ENCODE results near the gene ABCD1. TPM values are rescaled to one million over a fixed set of nuclear protein-coding genes. Genes with fewer than 3 reads are reported as not detected.
A peak's percentile ranks its signal among the peaks of the same experiment; 100 is the strongest.
"Not testable (repeated sequence)": the region's sequence is repeated elsewhere in the genome, so short reads cannot be mapped to it uniquely, and the experiment has no call there.

ABCD1 gene
- total RNA-seq, 1 donor from 2014 or later: 6.6 TPM

DNA sequence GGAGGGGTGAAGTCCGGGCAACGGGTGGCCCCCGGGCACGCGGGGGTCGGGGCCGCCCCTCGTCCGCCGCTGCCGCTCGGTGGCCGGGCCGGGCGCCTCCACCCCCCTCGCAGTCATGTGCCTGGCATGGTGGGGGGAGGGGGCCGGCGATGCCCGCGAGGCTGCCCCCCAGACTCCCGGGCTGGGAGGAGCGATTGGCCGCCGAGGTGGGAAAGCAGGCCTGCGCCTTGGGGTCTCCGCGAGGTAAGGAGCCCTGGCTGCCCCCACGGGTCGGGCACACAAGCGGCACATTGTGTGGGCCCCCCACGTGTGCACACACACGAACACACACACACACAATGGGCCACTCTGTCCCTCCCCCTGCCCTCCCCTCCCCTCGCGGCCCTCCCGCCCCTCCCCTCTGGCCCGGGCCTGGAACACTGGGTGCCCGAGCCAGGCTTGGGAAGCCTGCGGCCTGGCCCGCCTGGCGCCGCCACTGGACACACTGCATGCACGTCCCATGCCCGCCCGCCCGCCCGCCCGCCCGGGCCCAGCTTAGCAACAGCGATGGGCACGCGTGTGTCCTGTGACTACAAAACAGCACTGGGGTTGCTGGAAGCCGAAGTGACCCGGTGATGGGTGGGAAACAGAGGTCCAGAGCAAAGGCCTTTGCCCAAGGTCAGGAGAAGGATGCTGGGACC is 35.6 kb upstream of the ABCD1 start:
- TF ChIP-seq, protein P1, sequence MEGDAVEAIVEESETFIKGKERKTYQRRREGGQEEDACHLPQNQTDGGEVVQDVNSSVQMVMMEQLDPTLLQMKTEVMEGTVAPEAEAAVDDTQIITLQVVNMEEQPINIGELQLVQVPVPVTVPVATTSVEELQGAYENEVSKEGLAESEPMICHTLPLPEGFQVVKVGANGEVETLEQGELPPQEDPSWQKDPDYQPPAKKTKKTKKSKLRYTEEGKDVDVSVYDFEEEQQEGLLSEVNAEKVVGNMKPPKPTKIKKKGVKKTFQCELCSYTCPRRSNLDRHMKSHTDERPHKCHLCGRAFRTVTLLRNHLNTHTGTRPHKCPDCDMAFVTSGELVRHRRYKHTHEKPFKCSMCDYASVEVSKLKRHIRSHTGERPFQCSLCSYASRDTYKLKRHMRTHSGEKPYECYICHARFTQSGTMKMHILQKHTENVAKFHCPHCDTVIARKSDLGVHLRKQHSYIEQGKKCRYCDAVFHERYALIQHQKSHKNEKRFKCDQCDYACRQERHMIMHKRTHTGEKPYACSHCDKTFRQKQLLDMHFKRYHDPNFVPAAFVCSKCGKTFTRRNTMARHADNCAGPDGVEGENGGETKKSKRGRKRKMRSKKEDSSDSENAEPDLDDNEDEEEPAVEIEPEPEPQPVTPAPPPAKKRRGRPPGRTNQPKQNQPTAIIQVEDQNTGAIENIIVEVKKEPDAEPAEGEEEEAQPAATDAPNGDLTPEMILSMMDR (conservative IDR thresholded peaks at IDR 0.05): no peak
- Mint-ChIP-seq H3K27ac (ENCODE audit: unreplicated experiment) (no peak overlapping the region), H3K9me3 (no peaks in the 10 kb centered on the region), H3K27me3 (ENCODE audit: low read depth) (peaks cover 3% of the 10 kb centered on the region), H3K4me1 (peaks cover 8% of the 10 kb centered on the region), H3K36me3 (ENCODE audit: low read depth) (no peaks in the 10 kb centered on the region), H3K4me3 (peak overlapping the region; percentile 84)
- DNase-seq (ENCODE audit: low read depth, low spot score): no peak

DNA sequence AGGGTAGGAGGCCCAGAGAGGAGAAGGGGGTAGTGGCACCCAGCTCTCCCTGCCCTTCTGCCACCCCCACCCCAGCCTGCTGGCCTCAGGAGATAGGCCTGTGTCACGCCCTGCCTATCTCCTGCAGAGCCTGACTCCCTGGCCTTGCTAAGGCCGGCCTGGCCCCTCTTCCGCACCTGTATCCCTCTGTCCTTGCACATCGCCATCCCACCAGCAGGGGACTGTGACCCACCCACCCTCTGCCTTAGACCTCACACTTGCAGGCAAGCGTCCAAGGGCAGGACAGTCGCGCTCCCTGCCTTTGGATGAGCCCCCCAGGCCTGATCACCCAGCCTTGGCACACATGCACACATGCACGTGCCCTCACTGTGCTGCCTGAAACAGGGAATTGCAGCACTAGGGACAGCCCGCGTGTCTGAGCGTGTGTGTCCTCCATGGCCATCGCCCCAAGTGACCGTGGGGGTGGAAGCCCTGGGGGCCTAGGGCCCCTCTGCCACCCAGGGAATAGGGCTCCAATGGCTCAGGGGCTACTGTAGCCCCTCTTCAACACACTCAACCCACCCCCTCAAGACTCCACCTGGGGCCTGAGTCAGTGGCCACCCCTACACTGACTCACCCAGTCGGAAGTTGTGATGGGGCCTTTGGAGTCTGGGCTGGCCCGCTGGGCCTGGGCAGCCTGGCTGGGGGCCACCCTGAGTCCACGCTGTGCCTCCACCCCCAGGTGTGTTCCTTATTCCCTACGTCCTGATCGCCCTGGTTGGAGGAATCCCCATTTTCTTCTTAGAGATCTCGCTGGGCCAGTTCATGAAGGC is 34.8 kb upstream of the ABCD1 start:
- Mint-ChIP-seq H3K4me3 (peak overlapping the region; percentile 84), H3K36me3 (ENCODE audit: low read depth) (no peaks in the 10 kb centered on the region), H3K27me3 (ENCODE audit: low read depth) (peaks cover 3% of the 10 kb centered on the region), H3K9me3 (no peaks in the 10 kb centered on the region), H3K4me1 (peaks cover 8% of the 10 kb centered on the region), H3K27ac (ENCODE audit: unreplicated experiment) (no peak overlapping the region)
- DNase-seq (ENCODE audit: low read depth, low spot score): no peak
- TF ChIP-seq, protein P1 (conservative IDR thresholded peaks at IDR 0.05): peak; percentile 42

DNA sequence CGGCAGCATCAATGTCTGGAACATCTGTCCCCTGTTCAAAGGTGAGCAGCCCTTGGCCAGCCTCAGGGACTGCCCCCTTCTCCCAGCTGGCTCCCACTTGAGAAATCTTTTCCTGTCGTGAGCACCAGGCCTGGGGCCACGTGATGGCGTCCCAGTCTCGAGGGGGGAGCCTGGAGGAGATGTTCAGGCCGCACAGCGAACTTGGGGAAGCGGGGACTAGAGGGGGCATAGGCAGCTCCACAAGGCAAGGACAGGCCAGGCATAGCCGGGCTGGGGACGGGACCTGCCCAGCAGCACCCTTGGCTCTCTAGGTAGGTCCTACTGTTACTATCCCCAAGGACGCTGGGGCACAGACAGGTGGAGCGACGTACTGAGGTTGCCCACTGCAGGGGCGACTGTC is 34.2 kb upstream of the ABCD1 start:
- Mint-ChIP-seq H3K4me3 (peak overlapping the region; percentile 84), H3K9me3 (no peaks in the 10 kb centered on the region)

DNA sequence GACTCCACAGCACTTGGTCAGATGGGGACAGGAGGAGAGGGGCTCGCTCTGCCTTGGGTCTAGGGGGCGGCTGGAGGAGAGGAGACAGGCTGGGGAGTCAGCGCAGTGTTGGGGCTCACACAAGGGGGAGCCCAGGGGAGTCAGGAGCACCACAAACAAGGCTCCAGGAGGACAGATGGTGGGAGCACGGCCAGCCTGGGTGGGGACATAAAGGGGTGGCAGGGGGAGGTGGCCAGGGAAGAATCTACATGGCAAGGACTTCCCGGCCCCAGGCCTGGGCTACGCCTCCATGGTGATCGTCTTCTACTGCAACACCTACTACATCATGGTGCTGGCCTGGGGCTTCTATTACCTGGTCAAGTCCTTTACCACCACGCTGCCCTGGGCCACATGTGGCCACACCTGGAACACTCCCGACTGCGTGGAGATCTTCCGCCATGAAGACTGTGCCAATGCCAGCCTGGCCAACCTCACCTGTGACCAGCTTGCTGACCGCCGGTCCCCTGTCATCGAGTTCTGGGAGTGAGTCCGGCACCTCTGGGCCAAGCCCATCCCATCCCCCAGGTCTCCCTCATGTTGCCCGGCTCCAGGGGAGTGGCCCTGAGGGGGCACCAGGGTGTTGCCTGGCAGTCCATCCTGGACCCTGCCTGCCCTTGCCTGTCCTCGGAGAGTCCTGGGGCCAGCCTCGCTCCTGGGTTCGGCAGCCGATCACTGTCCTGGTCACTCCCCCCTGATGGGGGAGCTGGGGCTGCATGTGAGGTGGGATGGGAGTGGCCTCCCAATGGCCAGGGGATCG is 33.4 kb upstream of the ABCD1 start:
- not testable (repeated sequence) for H3K36me3 Mint-ChIP-seq (ENCODE audit: low read depth); H3K27ac Mint-ChIP-seq (ENCODE audit: unreplicated experiment); DNase-seq (ENCODE audit: low read depth, low spot score); H3K27me3 Mint-ChIP-seq (ENCODE audit: low read depth); H3K4me1 Mint-ChIP-seq; H3K9me3 Mint-ChIP-seq
- peak overlapping the region; percentile 84 for H3K4me3 Mint-ChIP-seq

More for the DNA sequence above, 34.2 kb upstream of the ABCD1 start:
- TF ChIP-seq, protein P1 (conservative IDR thresholded peaks at IDR 0.05): no peak
- no peaks in the 10 kb centered on the region for H3K36me3 Mint-ChIP-seq (ENCODE audit: low read depth)
- peaks cover 3% of the 10 kb centered on the region for H3K27me3 Mint-ChIP-seq (ENCODE audit: low read depth)
- peaks cover 8% of the 10 kb centered on the region for H3K4me1 Mint-ChIP-seq
- no peak for DNase-seq (ENCODE audit: low read depth, low spot score)
- H3K27ac Mint-ChIP-seq (ENCODE audit: unreplicated experiment): no peak overlapping the region

DNA sequence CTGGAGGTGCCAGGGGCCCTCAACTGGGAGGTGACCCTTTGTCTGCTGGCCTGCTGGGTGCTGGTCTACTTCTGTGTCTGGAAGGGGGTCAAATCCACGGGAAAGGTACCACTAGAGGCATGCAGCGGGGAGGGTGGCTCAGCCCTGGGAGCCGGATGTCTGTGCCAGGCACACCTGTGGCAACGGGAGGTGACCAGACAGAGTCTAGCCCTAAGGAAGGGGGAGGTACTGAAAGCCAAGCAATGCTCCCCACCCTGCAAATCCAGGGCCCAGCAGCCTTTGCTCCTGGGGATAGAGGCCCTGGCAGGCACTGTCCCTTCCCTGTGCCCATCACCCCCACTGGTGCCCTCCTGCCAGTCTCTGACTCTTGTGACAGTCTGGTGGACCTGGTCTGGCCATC is 32.7 kb upstream of the ABCD1 start:
- Mint-ChIP-seq H3K36me3 (ENCODE audit: low read depth) (no peaks in the 10 kb centered on the region), H3K4me3 (peak overlapping the region; percentile 72), H3K27ac (ENCODE audit: unreplicated experiment) (no peak overlapping the region), H3K9me3 (no peaks in the 10 kb centered on the region), H3K4me1 (peaks cover under 1% of the 10 kb centered on the region), H3K27me3 (ENCODE audit: low read depth) (peaks cover 6% of the 10 kb centered on the region)
- DNase-seq (ENCODE audit: low read depth, low spot score): no peak
- TF ChIP-seq, protein P1 (conservative IDR thresholded peaks at IDR 0.05): no peak

All from neural crest cell (in vitro differentiated cells).